ENCODE results near the gene MYBL2. TPM values are rescaled to one million over a fixed set of nuclear protein-coding genes. Genes with fewer than 3 reads are reported as not detected.

MYBL2 gene
- total RNA-seq, 1 donor from 2014 or later: 19.0 TPM

DNA sequence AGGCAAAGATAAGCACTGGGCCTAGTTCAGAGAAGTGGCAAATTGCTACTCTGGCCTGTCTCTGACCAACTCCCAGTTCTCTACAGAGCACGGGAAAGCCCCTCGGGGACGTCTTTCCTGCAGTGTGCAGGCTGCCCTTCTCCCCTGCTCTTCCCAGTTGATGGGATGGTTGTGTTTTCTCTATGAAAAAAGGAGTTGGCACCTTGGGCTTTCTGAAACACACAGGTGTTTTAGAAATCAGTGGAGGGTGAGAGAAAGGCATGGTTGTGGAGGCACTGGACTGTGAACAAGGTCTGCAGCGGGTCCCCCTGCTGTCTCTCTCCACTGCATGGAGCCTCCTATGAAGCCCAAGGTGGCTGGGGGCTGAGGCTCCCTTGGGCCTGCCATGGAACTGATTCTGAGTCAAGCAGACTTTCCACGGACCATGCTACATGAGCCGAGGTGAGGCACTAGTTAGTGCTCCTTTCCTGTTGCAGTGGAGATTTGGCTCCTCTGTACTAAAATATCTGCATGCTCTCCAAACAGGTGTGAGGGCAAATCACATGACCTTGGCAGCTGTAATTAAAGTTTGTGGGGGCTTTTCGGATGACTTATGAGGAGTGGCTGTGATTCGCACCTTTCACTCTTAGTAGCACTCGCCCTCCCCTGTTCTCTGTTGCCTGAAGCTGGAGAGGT is 43.6 kb downstream of the MYBL2 start:
- TF ChIP-seq, protein P1, sequence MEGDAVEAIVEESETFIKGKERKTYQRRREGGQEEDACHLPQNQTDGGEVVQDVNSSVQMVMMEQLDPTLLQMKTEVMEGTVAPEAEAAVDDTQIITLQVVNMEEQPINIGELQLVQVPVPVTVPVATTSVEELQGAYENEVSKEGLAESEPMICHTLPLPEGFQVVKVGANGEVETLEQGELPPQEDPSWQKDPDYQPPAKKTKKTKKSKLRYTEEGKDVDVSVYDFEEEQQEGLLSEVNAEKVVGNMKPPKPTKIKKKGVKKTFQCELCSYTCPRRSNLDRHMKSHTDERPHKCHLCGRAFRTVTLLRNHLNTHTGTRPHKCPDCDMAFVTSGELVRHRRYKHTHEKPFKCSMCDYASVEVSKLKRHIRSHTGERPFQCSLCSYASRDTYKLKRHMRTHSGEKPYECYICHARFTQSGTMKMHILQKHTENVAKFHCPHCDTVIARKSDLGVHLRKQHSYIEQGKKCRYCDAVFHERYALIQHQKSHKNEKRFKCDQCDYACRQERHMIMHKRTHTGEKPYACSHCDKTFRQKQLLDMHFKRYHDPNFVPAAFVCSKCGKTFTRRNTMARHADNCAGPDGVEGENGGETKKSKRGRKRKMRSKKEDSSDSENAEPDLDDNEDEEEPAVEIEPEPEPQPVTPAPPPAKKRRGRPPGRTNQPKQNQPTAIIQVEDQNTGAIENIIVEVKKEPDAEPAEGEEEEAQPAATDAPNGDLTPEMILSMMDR (IDR thresholded peaks at IDR 0.05; ENCODE audit: partially characterized antibody, unreplicated experiment): no peak
- Mint-ChIP-seq H3K4me1 (ENCODE audit: low read depth, unreplicated experiment) (no peaks in the 10 kb centered on the region), H3K27me3 (ENCODE audit: unreplicated experiment) (peaks cover 2% of the 10 kb centered on the region), H3K9me3 (ENCODE audit: unreplicated experiment) (peaks cover 1% of the 10 kb centered on the region), H3K27ac (ENCODE audit: unreplicated experiment) (no peak overlapping the region), H3K36me3 (ENCODE audit: unreplicated experiment) (no peaks in the 10 kb centered on the region), H3K4me3 (ENCODE audit: unreplicated experiment) (no peak overlapping the region)
- no peak for DNase-seq

DNA sequence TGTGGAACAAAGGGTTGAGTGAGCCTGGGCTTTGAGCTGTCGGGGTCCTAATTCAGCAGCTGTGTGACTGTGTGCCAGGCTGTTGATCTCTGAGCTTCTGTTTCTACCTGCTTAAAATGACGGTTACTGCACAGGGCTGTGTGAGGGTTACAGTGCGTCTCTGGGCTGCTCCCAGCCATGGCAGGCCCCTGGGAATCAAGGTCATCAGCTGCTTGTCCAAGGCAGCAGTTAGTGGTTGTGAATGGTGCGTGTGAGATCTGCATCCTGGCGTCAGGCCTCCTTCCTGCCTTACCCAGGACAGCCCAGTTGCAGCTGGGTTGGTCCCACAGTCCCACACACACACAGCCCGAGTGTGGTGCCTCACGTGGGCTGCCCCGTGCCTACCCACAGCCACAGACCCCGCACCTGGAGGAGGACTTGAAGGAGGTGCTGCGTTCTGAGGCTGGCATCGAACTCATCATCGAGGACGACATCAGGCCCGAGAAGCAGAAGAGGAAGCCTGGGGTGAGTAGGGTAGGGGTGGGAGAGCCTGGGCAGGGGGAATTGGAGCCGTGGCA is 44.3 kb downstream of the MYBL2 start:
- no peaks in the 10 kb centered on the region for H3K4me1 Mint-ChIP-seq (ENCODE audit: low read depth, unreplicated experiment)
- H3K9me3 Mint-ChIP-seq (ENCODE audit: unreplicated experiment): peaks cover 1% of the 10 kb centered on the region
- H3K36me3 Mint-ChIP-seq (ENCODE audit: unreplicated experiment): no peaks in the 10 kb centered on the region
- no peak for DNase-seq
- H3K27me3 Mint-ChIP-seq (ENCODE audit: unreplicated experiment): peaks cover 2% of the 10 kb centered on the region
- TF ChIP-seq, protein P1 (IDR thresholded peaks at IDR 0.05; ENCODE audit: partially characterized antibody, unreplicated experiment): no peak
- no peak overlapping the region for H3K27ac Mint-ChIP-seq (ENCODE audit: unreplicated experiment)
- H3K4me3 Mint-ChIP-seq (ENCODE audit: unreplicated experiment): no peak overlapping the region

DNA sequence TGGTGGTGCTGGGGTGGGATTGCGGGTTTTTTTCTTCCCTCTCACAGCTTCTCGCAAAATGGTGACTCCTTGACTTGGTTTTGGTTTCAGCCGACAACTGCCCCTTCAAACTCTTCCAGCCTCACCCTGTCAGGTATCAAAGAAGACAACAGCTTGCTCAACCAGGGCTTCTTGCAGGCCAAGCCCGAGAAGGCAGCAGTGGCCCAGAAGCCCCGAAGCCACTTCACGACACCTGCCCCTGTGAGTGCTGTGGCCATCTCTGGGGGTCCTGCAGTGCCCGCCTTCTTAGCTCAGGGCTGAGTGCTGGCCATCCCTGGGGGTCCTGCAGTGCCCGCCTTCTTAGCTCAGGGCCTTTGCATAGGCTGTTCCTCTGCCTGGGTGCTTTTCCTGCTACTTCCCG is 48.1 kb downstream of the MYBL2 start:
- Mint-ChIP-seq H3K4me3 (ENCODE audit: unreplicated experiment) (no peak overlapping the region), H3K9me3 (ENCODE audit: unreplicated experiment) (peaks cover 5% of the 10 kb centered on the region), H3K27me3 (ENCODE audit: unreplicated experiment) (peaks cover 5% of the 10 kb centered on the region), H3K36me3 (ENCODE audit: unreplicated experiment) (no peaks in the 10 kb centered on the region), H3K4me1 (ENCODE audit: low read depth, unreplicated experiment) (no peaks in the 10 kb centered on the region), H3K27ac (ENCODE audit: unreplicated experiment) (no peak overlapping the region)
- TF ChIP-seq, protein P1 (IDR thresholded peaks at IDR 0.05; ENCODE audit: partially characterized antibody, unreplicated experiment): no peak
- DNase-seq: no peak

DNA sequence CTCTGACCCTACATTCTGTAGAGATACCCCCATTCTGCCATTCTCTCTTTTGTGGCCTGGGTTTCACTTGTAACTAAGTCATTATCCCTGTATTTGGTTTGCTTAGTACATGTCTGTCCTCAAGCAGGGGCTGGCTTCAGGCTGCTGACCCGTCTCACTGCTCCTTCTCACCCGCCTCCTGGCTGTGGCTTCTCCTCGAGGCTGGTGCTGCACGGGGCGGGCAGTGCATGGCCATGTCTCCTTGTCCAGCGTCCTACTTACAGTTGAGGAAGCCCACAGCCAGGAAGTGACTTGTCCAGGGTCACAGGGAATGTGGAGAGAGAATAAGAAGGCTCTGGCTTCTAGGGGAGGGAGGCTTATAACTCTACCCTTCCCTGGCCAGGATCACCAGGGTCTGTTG is 48.6 kb downstream of the MYBL2 start:
- no peaks in the 10 kb centered on the region for H3K36me3 Mint-ChIP-seq (ENCODE audit: unreplicated experiment)

DNA sequence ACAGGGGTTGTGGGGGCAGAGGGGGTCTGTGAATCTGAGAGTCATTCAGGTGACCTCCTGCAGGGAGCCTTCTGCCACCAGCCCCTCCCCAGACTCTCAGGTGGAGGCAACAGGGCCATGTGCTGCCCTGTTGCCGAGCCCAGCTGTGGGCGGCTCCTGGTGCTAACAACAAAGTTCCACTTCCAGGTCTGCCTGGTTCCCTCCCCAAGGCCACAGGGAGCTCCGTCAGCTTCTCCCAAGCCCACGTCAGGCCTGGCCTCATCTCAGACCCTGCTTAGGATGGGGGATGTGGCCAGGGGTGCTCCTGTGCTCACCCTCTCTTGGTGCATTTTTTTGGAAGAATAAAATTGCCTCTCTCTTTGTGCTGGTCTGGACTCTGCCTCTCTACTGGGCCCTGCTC is 49.2 kb downstream of the MYBL2 start:
- H3K36me3 Mint-ChIP-seq (ENCODE audit: unreplicated experiment): no peaks in the 10 kb centered on the region
- H3K27ac Mint-ChIP-seq (ENCODE audit: unreplicated experiment): no peak overlapping the region
- H3K27me3 Mint-ChIP-seq (ENCODE audit: unreplicated experiment): peaks cover 5% of the 10 kb centered on the region
- no peaks in the 10 kb centered on the region for H3K4me1 Mint-ChIP-seq (ENCODE audit: low read depth, unreplicated experiment)
- H3K4me3 Mint-ChIP-seq (ENCODE audit: unreplicated experiment): no peak overlapping the region
- no peak for DNase-seq
- peaks cover 5% of the 10 kb centered on the region for H3K9me3 Mint-ChIP-seq (ENCODE audit: unreplicated experiment)
- TF ChIP-seq, protein P1 (IDR thresholded peaks at IDR 0.05; ENCODE audit: partially characterized antibody, unreplicated experiment): no peak

More for the DNA sequence above, 48.6 kb downstream of the MYBL2 start:
- TF ChIP-seq, protein P1 (IDR thresholded peaks at IDR 0.05; ENCODE audit: partially characterized antibody, unreplicated experiment): no peak
- Mint-ChIP-seq H3K9me3 (ENCODE audit: unreplicated experiment) (peaks cover 5% of the 10 kb centered on the region), H3K27ac (ENCODE audit: unreplicated experiment) (no peak overlapping the region), H3K4me1 (ENCODE audit: low read depth, unreplicated experiment) (no peaks in the 10 kb centered on the region), H3K27me3 (ENCODE audit: unreplicated experiment) (peaks cover 5% of the 10 kb centered on the region), H3K4me3 (ENCODE audit: unreplicated experiment) (no peak overlapping the region)
- no peak for DNase-seq
